GM18870 (cell line): ENCODE measurements around the gene CD1D.
"Not testable (repeated sequence)": the region's sequence is repeated elsewhere in the genome, so short reads cannot be mapped to it uniquely, and the experiment has no call there.

ENCODE experiments used
- ATAC-seq: cut with Tn5 transposase; IDR thresholded peaks from one replicate; pipeline ENCODE4 v1.9.1; 2021; ENCODE audit warnings: moderate library complexity; ENCODE audit not compliant: unreplicated experiment

The CD1D gene

DNA sequence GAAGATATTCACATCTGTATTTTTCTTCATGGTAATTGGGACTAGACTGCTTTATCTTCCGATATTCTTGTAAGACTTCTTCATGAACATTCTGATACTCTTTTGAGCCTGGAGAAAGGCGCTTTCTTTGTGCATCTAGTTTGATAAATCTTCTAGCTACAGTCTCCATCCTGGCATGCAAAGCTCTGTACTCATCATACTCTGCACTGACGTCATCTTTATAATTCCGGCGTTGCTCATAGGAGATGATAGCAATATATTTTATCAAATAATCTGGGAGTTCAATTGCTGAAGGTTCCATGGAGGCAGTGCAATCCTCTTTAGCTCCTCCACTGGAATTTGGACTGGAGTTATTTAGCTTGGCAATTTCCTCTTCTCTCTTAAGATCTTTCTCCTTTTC is 4.8 kb upstream of the CD1D start:
- ATAC-seq, result not testable (repeated sequence)

DNA sequence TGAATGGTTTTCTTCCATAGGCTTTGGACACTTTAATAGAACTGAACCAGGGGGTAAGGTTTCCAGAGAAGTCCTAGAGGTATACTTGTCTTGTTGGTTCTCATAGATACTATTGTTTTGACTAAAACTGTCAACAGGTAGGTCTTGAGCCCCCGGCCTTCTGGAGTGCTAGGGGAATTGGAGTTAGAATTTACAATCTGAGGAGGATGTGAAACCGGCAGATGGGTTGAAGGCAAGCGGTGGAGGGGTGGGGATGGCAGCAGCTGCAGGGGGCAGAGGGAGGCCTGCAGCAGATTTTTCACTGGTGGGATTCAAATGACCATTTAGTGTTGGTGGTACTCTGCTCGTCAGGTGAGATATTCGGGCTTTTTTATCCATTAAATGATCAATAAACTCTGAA is 4.3 kb upstream of the CD1D start:
- no peak for ATAC-seq

DNA sequence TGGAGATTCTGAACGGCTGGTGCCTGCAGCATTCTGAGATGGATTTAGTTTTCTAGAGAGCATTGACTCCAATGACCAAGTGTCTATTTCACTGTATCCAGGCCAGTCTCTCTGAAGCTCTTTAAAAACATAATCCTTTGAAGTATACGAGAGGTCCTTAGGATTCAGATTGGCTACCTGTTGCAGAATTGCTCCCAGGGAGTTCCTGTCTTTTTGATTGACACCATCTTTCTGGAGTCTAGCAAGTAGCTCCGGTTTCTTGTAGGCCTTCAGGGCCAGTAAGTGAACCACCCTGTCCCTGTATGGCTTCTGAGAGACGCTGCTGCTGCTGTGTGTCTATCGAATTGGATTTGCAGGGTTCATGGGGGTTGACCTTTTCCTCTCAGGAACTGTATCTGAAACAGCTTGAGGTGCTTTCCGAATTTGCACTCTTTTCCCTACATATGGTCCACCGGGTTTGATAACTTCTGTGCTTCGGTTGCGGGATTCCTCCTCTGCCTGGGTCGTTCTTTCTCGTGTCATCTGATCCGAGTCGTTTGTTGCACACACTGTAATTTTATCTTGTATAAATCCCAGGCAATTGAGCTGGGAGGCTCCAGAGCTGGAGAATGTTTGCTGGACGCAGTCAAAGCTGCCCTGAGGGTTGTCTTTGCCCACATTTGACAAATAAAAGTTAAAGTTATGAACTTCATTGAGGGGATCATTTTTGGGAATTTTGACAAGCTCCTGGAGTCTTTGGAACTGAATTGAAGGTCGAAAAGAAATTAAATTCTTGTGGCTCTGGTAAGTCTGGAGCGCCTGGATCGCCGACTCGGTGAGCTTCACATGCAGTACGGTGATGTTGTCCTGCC is 3.6 kb upstream of the CD1D start:
- ATAC-seq, result not testable (repeated sequence)

DNA sequence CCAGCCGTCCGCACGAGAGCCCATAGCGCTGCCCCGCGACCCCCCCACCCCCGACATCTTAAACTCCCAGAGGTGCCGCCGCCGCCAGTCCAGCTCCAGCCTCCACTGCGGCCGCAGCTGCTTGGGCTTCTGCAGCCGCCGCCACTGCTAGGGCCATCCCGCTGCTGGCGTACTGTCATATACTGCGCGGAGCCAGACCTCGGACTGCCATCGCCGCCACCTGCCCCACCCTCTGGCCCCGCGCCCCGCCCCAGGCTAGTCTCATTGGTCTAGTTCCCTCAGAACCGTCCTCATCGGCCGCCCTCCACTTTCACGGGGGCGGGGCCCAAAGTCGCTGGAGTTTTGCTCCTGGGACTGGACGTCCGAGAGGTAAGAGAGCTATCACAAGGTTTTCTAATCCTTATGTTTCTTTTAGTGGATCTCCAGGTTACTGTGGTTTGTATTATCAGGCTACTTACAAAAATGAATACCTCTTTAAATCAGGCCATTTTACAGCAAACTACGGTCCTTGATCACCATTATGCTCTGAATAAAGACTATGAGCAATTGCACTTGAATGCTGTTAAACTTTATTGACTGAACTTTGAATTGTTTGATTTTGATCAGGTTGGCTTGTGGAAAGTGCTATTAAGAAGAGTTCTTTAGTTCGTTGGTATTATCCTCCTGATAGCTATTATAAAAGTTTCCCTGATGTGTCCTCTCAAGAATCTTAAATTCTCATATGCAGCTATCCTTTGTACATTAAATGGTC is 2.8 kb upstream of the CD1D start:
- ATAC-seq, result no peak

DNA sequence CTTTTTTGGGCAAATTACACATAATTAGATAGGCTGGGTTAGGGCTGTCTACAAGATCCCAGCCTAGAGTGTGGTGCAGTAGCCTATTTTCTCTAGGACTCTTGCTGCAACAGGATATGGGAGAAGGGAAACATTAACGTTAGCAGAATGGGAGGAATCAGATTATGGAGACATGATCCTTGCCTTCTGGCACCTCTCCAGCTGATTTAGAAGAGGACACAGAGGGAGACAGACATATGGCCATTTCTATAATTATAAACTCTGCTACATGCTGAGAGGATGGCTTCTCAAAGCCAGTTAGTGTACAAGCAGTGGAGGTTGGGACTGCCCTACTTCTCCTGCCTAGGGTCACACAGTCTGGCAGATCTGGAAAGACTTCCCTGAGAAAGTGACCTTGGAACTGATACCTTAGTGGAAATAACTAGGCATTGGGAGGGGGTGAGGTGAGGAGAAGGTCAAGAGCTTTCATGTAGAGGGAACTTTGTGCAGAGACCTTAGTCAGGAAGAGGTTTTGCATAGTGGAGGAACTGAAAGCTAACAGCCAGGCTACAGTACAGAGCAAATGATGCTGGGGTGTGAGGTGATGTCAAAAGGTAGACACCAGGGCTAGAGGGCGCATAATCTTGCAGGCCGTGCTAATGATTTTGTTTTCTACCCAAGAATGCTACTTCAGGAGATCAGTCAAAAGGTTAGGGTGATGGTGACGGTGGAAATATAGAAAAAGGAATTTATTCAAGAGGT is 1.2 kb upstream of the CD1D start:
- ATAC-seq, result peak; percentile 92

DNA sequence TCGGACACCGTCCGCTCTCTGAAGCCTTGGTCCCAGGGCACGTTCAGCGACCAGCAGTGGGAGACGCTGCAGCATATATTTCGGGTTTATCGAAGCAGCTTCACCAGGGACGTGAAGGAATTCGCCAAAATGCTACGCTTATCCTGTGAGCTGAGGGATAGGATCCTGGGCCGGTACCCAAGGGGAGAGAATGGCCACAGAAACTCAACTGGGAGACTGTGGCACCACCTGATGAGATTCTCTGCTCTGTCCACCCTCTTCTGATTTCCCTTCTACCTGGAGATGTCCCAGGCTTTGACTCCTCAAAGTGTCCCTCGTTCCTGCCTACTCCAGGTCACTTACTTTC is 855 bp downstream of the CD1D start:
- ATAC-seq, result no peak

DNA sequence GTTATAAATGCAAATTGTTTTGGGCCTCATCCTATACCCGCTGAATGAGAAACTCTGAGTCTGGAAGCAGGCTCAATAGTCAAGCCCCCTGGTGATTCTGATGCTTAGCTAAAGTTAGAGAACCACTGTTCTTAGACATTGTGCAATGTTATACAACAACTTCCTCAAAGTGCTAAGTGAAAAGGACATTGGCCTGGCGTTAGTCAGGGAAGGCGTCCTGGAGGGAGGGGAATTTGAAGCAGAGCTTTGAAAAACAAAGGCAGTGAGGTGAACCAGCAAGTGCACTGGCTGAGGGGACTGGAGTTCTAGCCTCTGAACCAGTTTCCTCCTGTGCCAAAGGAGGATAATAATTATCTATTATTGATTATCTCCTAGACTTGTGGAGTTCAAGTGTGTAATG is 5.1 kb downstream of the CD1D start:
- ATAC-seq, result no peak

DNA sequence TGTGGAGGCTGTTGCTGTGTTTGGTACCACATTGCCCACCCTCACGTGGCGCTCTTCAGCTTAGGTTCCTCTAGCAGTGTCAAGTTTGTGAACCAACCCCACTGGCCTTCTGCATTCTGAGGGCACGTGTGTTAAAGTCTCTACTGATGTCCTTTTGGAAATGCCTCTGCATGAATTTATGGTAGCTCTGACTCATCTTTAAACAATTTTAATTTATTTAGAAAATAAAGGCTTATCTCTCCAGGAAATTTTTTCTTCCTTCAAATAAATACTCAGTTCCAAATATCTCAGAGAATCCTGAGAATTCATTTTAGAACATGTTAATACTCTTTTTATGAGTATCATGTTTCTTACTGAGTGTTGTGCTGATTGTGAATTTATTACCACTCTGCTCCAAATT is 5.5 kb downstream of the CD1D start:
- ATAC-seq, result no peak

DNA sequence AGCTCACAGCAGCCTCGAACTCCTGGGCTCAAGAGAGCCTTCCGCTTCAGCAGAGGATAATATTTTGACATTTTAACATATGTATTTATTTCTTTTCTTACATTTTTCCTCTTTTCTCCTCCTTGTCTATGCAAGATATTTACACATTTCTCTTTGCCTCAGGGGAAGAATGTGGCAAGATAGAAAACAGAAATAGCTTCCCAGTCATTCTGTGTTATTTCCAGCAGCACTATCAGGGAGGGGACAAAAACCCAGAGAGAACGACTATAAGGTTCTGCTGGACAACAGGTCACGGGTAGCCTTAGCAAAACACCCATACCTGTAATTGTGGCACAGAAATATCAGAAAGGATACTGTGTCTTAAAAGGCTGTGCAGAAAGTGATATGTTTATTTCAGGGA is 7.9 kb downstream of the CD1D start:
- no peak for ATAC-seq

DNA sequence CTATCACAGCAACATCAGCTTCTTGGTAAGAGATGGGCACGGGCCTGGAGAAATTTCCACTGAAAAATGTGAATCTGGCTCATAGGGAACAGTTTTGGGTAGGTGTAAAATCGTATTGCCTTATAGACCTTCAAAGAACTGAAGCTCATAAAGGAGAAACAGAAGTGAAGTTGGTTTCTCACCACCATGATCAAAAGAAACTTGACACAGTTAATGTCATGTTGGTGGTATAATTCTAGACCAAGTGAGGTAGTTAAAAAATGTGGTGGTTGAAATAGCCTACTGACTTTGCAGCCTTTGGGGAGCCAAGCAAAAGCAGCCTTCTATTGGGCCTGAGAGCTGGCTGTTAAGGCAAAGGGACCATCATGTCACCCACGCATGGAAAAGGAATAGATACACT is 8.9 kb downstream of the CD1D start:
- ATAC-seq, result no peak

DNA sequence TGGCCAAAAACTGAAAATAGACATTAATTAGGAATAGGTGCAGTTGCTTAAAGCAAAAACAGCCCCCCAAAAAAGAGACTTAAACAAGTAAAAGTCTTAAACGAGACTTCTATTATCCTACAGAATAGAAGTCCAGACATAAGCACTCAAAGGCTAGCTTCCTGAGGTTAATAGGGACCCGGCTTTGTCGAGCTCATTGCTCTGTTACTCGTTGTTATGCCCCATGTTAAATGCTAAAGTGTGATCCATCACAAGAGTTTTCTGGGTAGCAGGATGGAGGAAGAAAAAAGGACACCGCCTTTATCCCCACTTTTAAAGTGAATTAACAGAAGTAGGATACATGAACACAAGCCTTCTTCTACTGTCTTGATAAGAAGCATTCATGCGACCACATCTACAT is 10.6 kb downstream of the CD1D start:
- no peak for ATAC-seq

DNA sequence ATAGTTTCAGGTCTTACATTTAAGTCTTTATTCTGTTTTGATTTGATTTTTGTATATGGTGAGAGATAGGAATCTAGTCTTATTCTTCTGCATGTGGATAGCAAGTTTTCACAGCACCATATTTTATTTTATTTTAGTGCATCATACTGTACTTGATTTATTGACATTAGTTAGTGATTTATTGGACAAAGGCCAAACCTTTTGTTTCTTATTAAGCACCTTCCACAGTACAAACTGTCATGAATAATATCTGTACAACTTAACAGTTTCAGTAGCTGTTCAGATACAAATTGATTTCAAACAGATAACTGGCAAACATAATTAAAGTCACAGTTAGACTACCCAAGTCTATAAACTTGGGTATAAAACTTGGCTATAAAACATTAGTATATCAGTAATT is 15.8 kb downstream of the CD1D start:
- ATAC-seq, result no peak

DNA sequence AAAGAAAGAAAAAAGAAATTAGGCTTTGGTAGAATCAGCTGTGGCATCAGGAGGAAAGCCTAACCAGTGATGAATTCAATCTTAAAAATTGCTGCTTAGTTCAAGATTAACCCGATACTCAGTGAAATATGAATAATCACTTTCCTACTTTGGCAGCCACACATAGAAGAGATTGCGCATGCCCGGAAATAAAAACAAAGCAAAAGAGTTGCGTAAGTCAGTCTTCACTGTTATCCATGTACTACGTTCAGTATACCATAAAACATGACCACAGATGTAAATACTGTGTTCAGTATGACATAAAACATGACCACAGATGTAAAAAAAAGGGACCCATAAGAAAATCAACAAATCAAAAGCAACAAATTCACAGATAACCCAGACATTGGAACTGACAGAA is 19.2 kb downstream of the CD1D start:
- ATAC-seq, result no peak

DNA sequence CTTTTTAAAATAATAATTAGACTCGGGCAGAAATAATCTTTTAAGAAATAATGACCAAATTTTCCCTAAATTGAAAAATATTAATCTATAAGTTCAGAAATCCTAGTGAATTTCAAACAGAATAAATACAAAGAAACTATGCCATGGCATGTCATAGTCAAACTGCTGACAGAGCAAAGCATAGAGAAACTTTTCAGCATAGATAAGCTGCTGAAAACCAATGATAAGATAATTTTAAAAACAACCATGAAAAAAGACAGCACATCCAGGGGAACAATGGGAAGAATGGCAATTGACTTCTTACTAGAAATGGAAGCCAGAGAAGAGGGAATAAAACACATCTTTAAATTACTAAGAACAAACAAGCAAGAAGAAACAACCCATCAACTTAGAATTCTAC is 19.8 kb downstream of the CD1D start:
- ATAC-seq, result no peak

DNA sequence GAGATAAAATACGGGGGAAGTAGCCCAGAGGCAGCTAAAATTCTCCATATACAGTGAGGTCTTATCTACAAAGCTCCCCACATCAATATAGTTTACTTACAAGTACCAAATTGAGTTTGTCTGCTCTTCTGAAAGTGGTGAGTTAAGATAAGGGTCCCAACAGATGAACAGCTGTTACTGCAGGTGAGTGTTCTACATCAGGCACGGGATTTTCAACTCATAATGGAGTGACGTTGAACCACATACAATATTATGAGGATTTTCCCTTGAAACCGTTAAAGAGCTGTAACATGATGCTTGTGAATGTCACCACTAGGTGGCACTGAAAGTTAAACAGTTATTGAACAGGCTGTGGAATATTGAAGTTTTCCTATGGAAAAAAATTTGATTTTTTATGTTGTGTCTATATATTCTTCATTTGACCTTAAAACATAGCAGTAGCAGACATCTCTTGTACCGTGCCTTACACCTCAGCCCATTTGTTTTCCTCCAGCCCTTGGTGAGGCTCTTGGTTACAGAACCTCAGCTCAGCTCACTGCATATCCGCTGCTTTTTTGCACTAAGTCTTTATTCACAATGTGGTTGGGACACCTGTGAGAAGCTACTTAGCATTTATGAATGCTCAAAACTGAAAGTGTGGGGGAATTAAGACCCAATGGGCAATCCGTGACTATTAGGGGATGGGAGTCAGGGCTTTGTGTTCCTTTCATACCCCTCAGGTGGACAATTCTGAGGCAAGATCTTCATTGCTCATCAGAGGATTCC is 23.2 kb downstream of the CD1D start:
- ATAC-seq, result no peak

DNA sequence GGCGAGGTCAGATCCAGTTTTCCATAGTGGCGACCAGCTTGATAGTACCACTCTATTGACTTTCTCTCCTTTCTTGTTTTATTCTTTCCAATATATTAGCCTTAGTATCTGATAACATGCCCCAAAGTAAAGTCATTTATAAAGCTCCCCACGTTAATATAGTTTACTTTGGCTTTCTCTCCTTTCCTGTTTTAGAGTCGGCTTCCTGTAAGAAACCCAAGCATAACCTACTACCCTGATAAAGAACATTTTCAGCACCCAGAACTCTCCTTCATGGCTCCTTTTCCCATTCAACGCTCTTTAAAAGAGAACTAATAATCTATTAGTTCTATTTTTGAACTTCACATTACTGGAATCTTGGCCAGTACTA is 23.7 kb downstream of the CD1D start:
- ATAC-seq, result no peak

DNA sequence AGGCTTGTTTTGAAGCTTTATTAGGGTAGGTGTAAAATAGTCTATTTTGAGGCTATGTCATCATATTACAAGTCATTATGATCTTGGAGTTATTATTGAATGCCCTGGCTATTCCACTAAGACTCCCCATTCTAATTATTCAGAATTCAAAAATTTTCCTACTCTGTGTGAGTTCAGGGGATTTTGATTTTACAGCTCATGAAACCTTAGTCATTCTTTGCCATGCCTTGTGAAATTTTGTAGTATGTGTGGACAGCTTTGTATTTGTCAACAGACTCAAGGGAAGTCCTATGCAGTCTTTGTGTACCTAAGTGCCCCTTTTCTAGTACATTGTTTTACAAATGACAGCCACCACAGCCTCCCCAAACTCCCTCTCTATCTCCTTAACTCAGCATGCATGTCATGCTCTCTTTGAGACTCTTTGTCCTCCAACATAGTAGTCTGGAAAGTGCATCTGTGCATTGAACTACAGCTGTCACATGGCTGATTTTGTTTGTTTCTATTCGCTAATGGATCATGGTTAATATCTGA is 28.0 kb downstream of the CD1D start:
- ATAC-seq, result no peak

DNA sequence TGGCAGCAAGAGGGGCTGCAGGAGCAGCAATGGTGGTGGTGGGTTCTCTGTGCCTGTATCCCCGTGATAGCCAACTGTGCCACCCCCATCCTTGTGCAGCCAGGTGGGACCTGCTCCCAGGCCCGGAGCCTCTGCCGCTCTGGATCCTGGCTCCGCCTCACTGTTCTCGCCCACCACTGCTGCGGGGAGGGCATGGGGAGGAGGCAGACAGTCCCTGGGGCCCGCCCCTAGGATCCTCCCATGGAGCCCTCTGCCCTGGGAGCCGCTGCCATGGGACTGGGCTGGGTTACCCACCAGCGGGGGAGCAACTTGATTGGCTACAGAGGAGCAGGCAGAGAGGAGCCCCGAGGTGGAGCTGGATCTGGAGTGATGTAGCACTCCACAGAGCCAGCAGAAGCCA is 31.6 kb downstream of the CD1D start:
- ATAC-seq, result no peak

DNA sequence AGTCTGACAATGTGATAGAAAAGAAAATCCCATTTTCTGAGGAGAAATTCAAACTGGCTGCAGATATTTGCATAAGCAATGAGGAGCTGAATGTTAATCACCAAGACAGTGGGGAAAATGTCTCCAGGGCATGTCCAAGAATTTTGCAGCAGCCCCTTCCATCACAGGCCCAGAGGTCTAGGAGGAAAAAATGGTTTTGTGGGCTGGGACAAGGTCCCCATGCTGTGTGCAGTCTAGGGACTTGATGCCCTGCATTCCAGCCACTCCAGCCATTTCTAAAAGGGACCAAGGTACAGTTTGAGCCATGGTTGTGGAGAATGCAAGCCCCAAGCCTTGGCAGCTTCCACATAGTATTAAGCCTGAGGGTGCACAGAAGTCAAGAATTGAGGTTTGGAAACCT is 42.8 kb downstream of the CD1D start:
- ATAC-seq, result not testable (repeated sequence)

DNA sequence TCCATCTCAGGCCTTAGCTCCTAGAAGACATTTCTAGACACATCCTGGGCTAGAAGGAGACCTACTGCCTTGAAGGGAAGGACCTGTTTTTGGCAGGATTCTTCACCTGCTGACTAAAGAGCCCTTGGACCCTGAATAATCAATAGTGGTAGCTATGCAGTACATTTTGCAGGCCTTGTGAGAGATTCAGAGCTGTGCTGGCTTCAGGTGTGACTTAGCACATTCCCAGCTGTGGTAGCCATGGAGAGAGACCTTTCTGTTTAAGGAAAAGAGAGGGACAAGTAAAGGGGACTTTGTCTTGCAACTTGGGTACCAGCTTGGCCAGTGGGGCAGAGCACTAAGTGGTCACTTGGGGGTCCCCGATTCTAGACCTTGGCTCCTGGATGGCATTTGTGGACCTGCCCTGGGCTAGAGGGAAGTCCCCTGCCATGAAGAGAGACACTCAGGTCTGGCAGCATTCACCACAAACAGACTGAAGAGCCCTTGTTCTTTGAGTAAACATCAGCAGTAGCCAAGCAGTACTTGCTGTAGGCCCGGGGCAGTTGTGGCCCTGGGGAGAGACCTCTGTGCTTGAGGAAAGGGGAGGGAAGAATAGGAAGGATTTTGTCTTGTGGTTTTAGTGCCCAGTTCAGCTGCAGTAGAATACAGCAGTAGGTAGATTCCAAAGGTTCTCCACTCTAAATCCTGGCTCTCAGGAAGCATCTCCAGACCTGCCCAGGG is 47.4 kb downstream of the CD1D start:
- no peak for ATAC-seq
